ENCODE results near the gene ANXA11. TPM values are rescaled to one million over a fixed set of nuclear protein-coding genes. Genes with fewer than 3 reads are reported as not detected.

Gene ANXA11
- total RNA-seq, 1 experiment from 2014 or later = 93.8 TPM

DNA sequence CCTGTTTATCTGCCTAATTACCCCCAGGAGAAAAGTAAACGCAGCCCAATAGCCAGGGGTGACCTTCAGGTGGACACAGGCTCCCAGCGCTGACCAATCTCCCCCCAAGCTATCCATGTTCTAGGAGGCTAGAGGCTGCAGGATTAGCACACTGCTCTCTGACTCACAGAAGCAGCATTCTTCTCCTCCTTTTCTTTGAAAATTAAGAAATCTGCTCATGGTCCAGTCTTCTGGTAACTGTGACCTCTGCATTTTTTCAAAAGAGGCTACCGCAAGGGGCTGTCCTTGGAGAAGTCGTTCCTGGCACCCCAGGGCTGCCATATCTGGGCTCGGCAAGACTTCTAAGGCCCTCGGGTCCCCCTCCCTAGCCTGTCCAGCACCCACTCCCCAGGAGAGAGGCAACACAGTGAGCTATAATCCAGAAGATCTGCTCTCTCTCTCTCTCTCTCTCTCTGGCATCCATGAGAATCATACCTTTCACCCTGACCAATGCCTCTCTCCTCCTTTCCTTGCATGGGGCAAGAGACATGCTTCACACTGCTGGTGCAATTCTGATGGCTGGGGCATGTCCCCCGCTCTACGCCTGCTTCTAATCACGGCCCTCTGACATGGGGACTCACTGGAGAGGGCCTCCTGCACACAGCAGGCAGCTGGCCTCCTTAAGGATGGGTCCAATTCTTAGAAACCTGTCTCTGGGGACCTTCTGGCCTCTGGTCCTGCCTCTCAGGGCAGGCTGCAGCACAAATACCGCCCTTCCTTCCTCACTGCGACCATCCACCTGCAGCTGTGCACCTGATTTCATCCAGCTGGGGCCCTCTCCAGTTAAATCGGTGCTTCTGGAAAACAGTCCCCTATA lies 27.3 kb downstream of the ANXA11 start:
- ChIA-PET CTCF (interaction anchor here (1.5 kb wide), 1 partner anchor 10 kb away, joined by 5 read pairs; no protein-coding TSS in a partner anchor), POLR2A (interaction anchor here (0.8 to 3.0 kb wide), 2 partner anchors 18 to 26 kb away, joined by 3 to 10 read pairs; no protein-coding TSS in a partner anchor)
- Mint-ChIP-seq H3K4me3 (ENCODE audit: unreplicated experiment) (peak overlapping the region; percentile 4), H3K9me3 (ENCODE audit: unreplicated experiment) (no peaks in the 10 kb centered on the region), H3K4me1 (ENCODE audit: insufficient read depth, unreplicated experiment) (peaks cover 31% of the 10 kb centered on the region), H3K27me3 (ENCODE audit: insufficient read depth, unreplicated experiment) (no peaks in the 10 kb centered on the region), H3K27ac (ENCODE audit: low read depth, unreplicated experiment) (peak overlapping the region; percentile 25), H3K36me3 (ENCODE audit: insufficient read depth, unreplicated experiment) (peaks cover 3% of the 10 kb centered on the region)
- no TSS peak for BruUV-seq (replicated peaks)
- intact Hi-C loops (cut with micrococcal nuclease) = no loop called here
- peak; percentile 76 for DNase-seq (ENCODE audit: unreplicated experiment)
- TF ChIP-seq CTCF (IDR thresholded peaks at IDR 0.05; ENCODE audit: unreplicated experiment) = no peak

DNA sequence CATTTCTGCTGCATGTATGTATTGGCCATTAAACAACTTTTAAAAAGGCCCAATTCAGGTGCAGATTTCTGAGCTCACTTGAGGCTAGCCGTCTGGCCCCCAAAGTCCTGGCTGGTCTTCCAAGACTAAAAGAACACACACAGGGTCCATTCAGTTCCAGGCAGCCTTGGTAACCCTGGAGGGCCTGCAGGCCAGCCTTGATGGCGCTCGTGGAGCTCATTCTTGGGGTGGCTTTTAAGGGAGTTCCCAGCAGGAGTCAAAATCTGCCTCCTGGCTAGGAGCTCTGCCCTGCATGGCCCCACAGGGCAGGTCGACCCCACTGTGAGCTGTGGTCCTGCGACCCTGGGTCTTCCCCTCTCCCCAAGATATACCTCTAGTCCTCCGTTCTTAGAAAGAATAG lies 28.8 kb downstream of the ANXA11 start:
- CTCF ChIA-PET = no interaction called here
- POLR2A ChIA-PET = interaction anchor here (0.5 to 3.0 kb wide), 4 partner anchors 14 to 1307 kb away, joined by 3 to 10 read pairs (median 4); no protein-coding TSS in a partner anchor

DNA sequence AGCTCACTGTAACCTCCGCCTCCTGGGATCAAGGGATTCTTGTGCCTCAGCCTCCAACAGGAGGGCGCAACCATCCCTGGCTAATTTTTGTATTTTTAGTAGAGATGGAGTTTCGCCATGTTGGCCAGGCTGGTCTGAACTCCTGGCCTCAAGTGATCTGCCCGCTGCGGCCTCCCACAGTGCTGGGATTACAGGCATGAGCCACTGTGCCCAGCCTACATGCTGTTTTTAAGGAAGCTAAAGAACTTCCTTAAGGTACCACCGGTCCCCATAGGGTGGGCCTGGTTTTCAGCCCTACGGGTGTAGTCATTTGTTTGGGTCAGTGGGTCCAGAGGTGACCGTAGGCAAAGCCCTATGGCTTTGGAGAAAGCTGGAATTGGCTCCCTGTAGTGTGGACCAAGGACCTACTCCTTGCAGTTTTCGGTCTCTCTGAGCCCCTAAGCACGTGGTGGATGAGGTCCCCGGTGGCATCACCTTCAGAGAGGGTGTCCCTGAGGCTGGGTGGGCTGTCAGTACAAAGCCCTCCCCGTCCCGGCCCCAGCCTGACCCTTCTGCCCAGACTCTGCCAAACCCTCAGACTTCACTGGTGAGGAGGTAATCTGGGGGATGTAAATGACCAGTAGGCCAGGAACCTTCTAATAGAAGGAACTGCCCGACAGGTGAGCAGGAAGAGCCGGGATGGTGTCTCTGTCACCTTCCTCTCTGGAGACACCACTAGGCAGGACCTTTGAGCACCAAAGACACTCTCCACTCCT lies 30.5 kb downstream of the ANXA11 start:
- ChIA-PET POLR2A (interaction anchor here (1.0 to 1.2 kb wide), 2 partner anchors 20 to 29 kb away, joined by 3 read pairs; no protein-coding TSS in a partner anchor), CTCF (interaction anchor here (0.6 kb wide), 1 partner anchor 1415 kb away, joined by 3 read pairs; no protein-coding TSS in a partner anchor)
- no peak for TF ChIP-seq CTCF (IDR thresholded peaks at IDR 0.05; ENCODE audit: unreplicated experiment)
- no peak for DNase-seq (ENCODE audit: unreplicated experiment)
- no TSS peak for BruUV-seq (replicated peaks)
- H3K27me3 Mint-ChIP-seq (ENCODE audit: insufficient read depth, unreplicated experiment) = no peaks in the 10 kb centered on the region
- no peak overlapping the region for H3K4me3 Mint-ChIP-seq (ENCODE audit: unreplicated experiment)
- H3K27ac Mint-ChIP-seq (ENCODE audit: low read depth, unreplicated experiment) = no peak overlapping the region
- H3K9me3 Mint-ChIP-seq (ENCODE audit: unreplicated experiment) = no peaks in the 10 kb centered on the region
- peaks cover 45% of the 10 kb centered on the region for H3K4me1 Mint-ChIP-seq (ENCODE audit: insufficient read depth, unreplicated experiment)
- intact Hi-C loops (cut with micrococcal nuclease) = no loop called here
- peaks cover 11% of the 10 kb centered on the region for H3K36me3 Mint-ChIP-seq (ENCODE audit: insufficient read depth, unreplicated experiment)

More for the DNA sequence above, 28.8 kb downstream of the ANXA11 start:
- H3K27me3 Mint-ChIP-seq (ENCODE audit: insufficient read depth, unreplicated experiment) = no peaks in the 10 kb centered on the region
- DNase-seq (ENCODE audit: unreplicated experiment) = no peak
- no peak for TF ChIP-seq CTCF (IDR thresholded peaks at IDR 0.05; ENCODE audit: unreplicated experiment)
- H3K36me3 Mint-ChIP-seq (ENCODE audit: insufficient read depth, unreplicated experiment) = peaks cover 11% of the 10 kb centered on the region
- intact Hi-C loops (cut with micrococcal nuclease) = no loop called here
- H3K27ac Mint-ChIP-seq (ENCODE audit: low read depth, unreplicated experiment) = no peak overlapping the region
- H3K4me1 Mint-ChIP-seq (ENCODE audit: insufficient read depth, unreplicated experiment) = peaks cover 31% of the 10 kb centered on the region
- H3K9me3 Mint-ChIP-seq (ENCODE audit: unreplicated experiment) = no peaks in the 10 kb centered on the region
- BruUV-seq (replicated peaks) = no TSS peak
- no peak overlapping the region for H3K4me3 Mint-ChIP-seq (ENCODE audit: unreplicated experiment)

DNA sequence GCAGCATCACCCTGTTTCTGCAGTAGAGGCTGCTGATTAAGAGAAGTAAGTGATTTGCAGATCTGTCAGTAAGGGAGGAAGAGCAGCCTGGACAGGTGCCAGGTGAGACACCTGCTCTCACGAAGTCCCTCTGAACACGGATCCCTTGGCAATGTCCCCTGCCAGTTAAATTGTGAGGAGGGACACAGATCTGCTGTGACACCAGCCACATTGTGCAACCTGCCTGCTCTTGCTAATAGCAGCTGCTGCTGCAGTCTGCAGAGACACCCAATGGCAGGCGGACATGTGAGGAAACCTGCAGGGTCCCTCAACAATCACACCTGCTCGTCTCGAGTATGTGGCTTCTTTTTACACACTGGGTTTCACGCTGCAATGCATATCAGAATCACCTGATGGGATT lies 31.9 kb downstream of the ANXA11 start:
- H3K9me3 Mint-ChIP-seq (ENCODE audit: unreplicated experiment) = no peaks in the 10 kb centered on the region
- no peak for TF ChIP-seq CTCF (IDR thresholded peaks at IDR 0.05; ENCODE audit: unreplicated experiment)
- ChIA-PET POLR2A (interaction anchor here (0.7 to 1.2 kb wide), 2 partner anchors 14 to 31 kb away, joined by 3 to 6 read pairs; no protein-coding TSS in a partner anchor), CTCF (no interaction called here)
- peaks cover 11% of the 10 kb centered on the region for H3K36me3 Mint-ChIP-seq (ENCODE audit: insufficient read depth, unreplicated experiment)
- H3K27ac Mint-ChIP-seq (ENCODE audit: low read depth, unreplicated experiment) = no peak overlapping the region
- no TSS peak for BruUV-seq (replicated peaks)
- DNase-seq (ENCODE audit: unreplicated experiment) = no peak
- H3K27me3 Mint-ChIP-seq (ENCODE audit: insufficient read depth, unreplicated experiment) = no peaks in the 10 kb centered on the region
- intact Hi-C loops (cut with micrococcal nuclease) = no loop called here
- H3K4me3 Mint-ChIP-seq (ENCODE audit: unreplicated experiment) = no peak overlapping the region
- peaks cover 40% of the 10 kb centered on the region for H3K4me1 Mint-ChIP-seq (ENCODE audit: insufficient read depth, unreplicated experiment)
